IPS DF 6.9 (cell line): ENCODE measurements around the gene ATG14.
"Not testable (repeated sequence)": the region's sequence is repeated elsewhere in the genome, so short reads cannot be mapped to it uniquely, and the experiment has no call there.

Experiments
- DNase-seq: peaks from one replicate; pipeline ENCODE4 v3.0.0-alpha.2; 2013; ENCODE audit warnings: low read depth, low spot score
- H3K27ac ChIP-seq: one replicate; pipeline ENCODE4 v1.5.1; 2013; ENCODE audit warnings: low read length, control low read depth
- H3K27me3 ChIP-seq: 2 replicates; pipeline ENCODE4 v1.6.1; 2013; ENCODE audit warnings: mild to moderate bottlenecking, low read length; ENCODE audit not compliant: control insufficient read depth, insufficient read depth
- H3K36me3 ChIP-seq: 2 replicates; pipeline ENCODE4 v1.6.1; 2013; ENCODE audit warnings: low read length; ENCODE audit not compliant: control insufficient read depth, insufficient read depth
- H3K4me1 ChIP-seq: 2 replicates; pipeline ENCODE4 v1.6.1; 2013; ENCODE audit warnings: low read length; ENCODE audit not compliant: control insufficient read depth, insufficient read depth
- H3K4me3 ChIP-seq: 2 replicates; pipeline ENCODE4 v1.5.1; 2013; ENCODE audit warnings: mild to moderate bottlenecking, low read length
- H3K9me3 ChIP-seq: 2 replicates; pipeline ENCODE4 v1.6.1; 2013; ENCODE audit warnings: low read length, inconsistent platforms; ENCODE audit not compliant: control insufficient read depth, insufficient read depth
- WGBS: extraction: QIAGEN DNeasy Blood & Tissue Kit; methylation state at CpG from one replicate; pipeline ENCODE4 v1.1.7; 2013; ENCODE audit warnings: mixed read lengths, missing lambda C conversion rate; ENCODE audit not compliant: insufficient read length, insufficient coverage; 5-methylcytosine and 5-hydroxymethylcytosine counted together

The ATG14 gene

DNA sequence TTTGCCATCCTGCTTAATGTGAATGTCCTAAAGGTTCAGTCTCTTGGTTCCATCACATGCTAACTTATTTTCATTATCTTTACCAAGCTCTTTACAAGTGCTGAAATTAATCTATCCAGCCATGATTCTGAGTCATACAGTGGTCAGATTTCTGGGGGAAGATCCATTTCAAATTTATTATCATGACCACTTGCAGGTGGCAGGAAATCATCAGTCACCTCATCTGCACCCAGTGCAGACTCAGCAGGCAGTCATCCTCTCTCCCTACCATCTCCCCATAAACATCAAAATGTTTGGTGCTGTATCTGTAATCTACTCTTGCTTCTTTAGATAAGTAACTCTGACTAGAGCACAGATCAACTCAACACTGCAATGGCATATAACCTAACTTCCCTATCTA, 23.5 kb downstream of the ATG14 start:
- DNase-seq, result no peak
- Histone ChIP-seq H3K27ac (no peak overlapping the region), H3K9me3 (no peaks in the 10 kb centered on the region), H3K4me1 (no peaks in the 10 kb centered on the region), H3K36me3 (no peaks in the 10 kb centered on the region; the same call in 1 of the 2 replicates), H3K4me3 (no peak overlapping the region), H3K27me3 (no peaks in the 10 kb centered on the region)

DNA sequence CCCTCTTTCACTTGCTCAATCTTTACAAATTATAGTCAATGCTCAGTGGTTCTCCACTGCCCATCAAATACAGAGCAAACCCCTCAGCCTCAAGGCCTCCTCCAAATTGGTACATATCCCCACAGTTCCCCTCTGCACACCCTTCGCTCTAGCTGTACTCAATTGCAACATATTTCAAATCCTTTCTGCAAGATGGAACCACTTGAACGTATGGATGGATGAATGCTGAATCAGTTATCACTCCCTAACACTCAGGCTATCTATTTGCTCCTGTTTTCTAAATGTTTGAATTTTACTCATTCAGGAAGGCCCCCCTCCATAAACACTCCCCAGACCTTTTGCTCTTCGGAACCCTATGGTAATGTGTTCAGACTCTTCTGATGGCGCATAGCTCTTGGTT, 24.5 kb downstream of the ATG14 start:
- Histone ChIP-seq H3K4me3 (no peak overlapping the region), H3K27me3 (no peaks in the 10 kb centered on the region), H3K36me3 (no peaks in the 10 kb centered on the region; the same call in 1 of the 2 replicates), H3K27ac (no peak overlapping the region), H3K9me3 (no peaks in the 10 kb centered on the region), H3K4me1 (no peaks in the 10 kb centered on the region)
- WGBS, result no CpG with 5 or more reads among the region's 4 CpGs
- no peak for DNase-seq

DNA sequence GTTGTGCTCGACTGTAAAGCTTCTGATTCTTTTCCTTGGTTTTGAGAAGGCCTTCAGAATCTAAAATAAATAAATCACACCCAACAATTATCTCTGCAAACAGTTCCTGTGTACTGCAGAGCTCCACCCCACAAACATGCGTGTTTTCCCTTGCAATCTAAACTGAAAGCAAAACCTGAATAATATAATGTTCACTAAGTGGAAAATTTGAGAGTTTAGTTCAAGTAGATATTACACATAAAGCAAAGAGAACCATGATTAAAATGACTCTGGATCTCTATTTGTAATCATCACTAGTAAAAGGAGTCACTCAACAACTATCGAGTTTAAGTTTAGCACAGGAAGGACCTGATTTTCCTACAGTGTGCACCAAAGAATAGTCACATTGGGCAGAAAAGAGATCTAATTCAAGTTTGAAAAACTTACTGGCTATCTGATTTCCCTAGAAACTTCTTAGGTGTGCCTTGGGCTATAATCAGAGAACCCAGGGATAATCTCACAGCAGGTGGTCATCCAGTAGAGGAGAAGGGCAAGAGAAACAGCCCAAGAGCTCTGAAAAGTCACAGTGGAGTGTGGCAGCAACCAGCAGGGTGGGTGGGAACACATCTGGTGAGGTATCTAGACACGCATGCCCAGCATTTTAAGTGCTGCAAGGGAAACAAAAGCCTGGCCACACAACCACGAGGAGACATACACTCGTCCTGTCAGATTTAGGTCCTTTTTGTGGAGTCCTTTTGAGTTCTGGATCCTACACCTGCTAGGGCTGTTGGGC, 25.4 kb downstream of the ATG14 start:
- Histone ChIP-seq H3K27ac (no peak overlapping the region), H3K27me3 (no peaks in the 10 kb centered on the region), H3K4me1 (no peaks in the 10 kb centered on the region), H3K9me3 (no peaks in the 10 kb centered on the region), H3K4me3 (no peak overlapping the region), H3K36me3 (no peaks in the 10 kb centered on the region; the same call in 1 of the 2 replicates)
- no CpG with 5 or more reads among the region's 6 CpGs for whole genome bisulfite sequencing
- no peak for DNase-seq

DNA sequence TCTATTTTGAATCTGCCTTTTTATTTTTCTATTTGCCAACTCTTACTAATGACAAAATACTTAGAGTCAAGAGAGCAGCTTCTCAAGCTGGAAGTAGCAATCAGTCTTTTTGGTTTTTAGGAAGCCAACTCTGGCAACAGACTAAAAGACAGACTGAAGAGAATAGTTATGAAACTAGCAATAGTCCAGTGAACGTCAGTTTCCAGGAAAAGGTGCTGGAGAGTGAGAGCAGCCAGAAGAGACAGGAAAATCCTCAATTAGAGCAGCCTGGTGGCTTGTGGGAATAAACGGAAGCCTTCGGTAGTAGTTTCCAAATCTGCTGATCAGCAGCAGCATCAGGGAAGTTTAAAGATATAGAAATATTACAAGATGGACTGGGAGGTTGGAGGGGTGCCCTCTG, 27.1 kb downstream of the ATG14 start:
- Histone ChIP-seq H3K4me3 (no peak overlapping the region), H3K27me3 (no peaks in the 10 kb centered on the region), H3K27ac (no peak overlapping the region), H3K9me3 (no peaks in the 10 kb centered on the region), H3K4me1 (no peaks in the 10 kb centered on the region), H3K36me3 (peaks cover 2% of the 10 kb centered on the region; the same call in 1 of the 2 replicates)
- WGBS, result no CpG with 5 or more reads among the region's 3 CpGs
- DNase-seq, result no peak

DNA sequence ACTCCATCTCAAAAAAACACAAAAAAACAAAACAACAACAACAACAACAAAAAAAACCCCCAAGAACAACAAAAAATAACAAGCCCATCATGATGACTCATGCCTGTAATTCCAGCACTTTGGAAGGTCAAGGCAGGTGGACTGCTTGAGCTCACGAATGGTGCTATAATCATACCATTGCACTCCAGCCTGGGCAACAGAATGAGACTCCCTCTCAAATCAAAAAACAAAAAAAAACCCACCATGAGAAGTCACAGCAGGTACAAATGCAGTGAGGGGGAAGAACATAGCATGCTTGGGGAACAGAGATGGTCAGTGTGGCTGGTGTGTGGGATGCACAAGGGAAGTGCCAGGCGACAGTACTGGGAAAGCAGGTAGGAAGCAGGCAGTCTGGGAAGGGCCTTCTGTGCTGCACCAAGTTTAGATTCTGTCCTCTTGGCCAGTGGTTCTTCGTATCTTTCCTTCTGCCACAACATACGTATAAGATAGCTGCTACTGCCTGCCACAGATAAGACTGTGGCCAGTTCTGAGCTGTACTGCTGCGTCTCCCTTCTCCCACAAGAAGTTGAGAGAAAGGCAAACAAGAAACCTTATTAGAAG, 28.0 kb downstream of the ATG14 start:
- H3K27me3 ChIP-seq, result no peaks in the 10 kb centered on the region
- H3K27ac ChIP-seq, result no peak overlapping the region
- no CpG with 5 or more reads among the region's 5 CpGs for WGBS
- no peak overlapping the region for H3K4me3 ChIP-seq
- no peaks in the 10 kb centered on the region for H3K9me3 ChIP-seq
- H3K4me1 ChIP-seq, result no peaks in the 10 kb centered on the region
- DNase-seq, result no peak
- peaks cover 2% of the 10 kb centered on the region; the same call in 1 of the 2 replicates for H3K36me3 ChIP-seq

DNA sequence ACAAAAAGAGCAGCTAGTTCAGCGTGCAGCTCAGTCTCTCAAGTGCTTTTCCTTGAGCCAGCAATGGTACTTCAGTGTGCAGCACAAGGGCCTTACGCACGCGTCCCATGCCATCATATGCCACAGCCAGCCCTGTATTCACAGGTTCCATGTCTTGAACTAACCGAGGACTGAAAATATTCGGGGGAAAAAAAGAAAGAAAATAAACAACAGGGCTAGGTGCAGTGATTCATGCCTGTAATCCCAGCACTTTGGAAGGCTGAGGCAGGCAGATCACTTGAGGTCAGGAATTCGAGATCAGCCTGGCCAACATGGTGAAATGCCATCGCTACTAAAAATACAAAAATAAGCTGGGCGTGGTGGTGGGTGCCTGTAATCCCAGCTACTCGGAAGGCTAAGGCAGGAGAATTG, 28.6 kb downstream of the ATG14 start:
- no CpG with 5 or more reads among the region's 10 CpGs for WGBS
- not testable (repeated sequence) for H3K27ac ChIP-seq

DNA sequence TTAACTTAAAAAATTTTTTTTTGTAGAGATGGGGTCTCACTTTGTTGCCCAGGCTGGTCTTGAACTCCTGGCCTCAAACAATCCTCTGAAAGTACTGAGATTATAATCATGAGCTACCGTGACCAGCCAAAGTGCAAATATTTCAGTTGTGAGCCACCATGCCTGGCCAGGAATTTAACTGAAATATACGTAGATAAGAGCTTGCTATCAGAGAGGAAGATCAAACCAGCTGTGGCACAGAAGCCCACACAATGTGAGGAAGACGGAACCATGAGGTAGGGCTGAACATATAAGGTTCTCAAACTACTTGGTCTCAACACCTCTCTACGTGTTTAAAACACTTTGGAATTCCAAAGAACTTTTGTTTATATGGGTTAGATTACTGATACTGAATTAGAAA, 29.1 kb downstream of the ATG14 start:
- no peaks in the 10 kb centered on the region for H3K27me3 ChIP-seq
- no peak overlapping the region for H3K4me3 ChIP-seq
- no peak for DNase-seq
- no peaks in the 10 kb centered on the region for H3K4me1 ChIP-seq
- no peak overlapping the region for H3K27ac ChIP-seq
- H3K9me3 ChIP-seq, result no peaks in the 10 kb centered on the region
- peaks cover 2% of the 10 kb centered on the region; the same call in 1 of the 2 replicates for H3K36me3 ChIP-seq
- WGBS, result no CpG with 5 or more reads among the region's 4 CpGs

More for the DNA sequence above, 28.6 kb downstream of the ATG14 start:
- DNase-seq, H3K9me3 ChIP-seq, H3K27me3 ChIP-seq, H3K36me3 ChIP-seq, H3K4me1 ChIP-seq, H3K4me3 ChIP-seq: not testable (repeated sequence)

DNA sequence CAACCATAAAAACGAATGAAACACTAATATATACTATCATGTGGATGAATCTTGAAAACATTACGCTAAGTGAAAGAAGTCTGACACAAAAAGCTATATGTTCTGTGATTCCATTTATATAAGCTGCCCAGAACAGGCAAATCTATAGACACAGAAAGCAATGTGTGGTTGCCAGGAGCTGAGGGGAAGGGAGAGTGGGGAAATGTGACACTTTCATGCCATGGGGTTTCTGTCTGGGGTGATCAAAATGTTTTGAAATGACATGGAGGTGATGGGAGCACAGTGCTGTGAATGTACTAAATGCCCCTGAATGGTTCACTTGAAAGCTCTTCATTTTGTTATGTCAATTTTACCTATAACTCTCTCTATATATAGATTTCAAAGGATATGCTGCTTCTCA, 30.1 kb downstream of the ATG14 start:
- Histone ChIP-seq H3K27ac (no peak overlapping the region), H3K4me3 (no peak overlapping the region), H3K36me3 (peaks cover 2% of the 10 kb centered on the region; the same call in 1 of the 2 replicates), H3K27me3 (no peaks in the 10 kb centered on the region), H3K9me3 (no peaks in the 10 kb centered on the region), H3K4me1 (no peaks in the 10 kb centered on the region)
- WGBS, result no CpG with 5 or more reads among the region's 2 CpGs
- no peak for DNase-seq

DNA sequence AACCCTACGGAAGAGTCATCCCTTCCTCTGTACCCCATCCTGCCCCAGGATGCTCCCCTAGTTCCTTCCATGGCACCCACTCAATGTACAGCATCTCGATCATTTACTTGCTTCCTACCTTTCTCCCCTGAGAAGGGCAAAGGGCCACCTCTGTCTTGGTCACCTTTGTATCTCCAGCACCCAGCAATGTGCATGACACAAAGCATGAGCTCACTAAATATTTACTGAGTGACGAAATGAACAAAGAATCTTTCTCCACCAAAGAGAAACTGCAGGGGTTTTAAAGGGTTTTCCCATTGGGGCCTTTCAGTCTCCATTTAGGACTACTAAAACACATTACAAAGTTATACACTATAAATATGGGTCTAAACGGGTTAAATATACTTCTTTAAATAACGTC, 30.6 kb downstream of the ATG14 start:
- Histone ChIP-seq H3K9me3 (no peaks in the 10 kb centered on the region), H3K4me1 (no peaks in the 10 kb centered on the region), H3K27me3 (no peaks in the 10 kb centered on the region), H3K36me3 (peaks cover 5% of the 10 kb centered on the region; the same call in 1 of the 2 replicates), H3K27ac (no peak overlapping the region), H3K4me3 (no peak overlapping the region)
- no peak for DNase-seq
- no CpG with 5 or more reads among the region's 5 CpGs for WGBS

DNA sequence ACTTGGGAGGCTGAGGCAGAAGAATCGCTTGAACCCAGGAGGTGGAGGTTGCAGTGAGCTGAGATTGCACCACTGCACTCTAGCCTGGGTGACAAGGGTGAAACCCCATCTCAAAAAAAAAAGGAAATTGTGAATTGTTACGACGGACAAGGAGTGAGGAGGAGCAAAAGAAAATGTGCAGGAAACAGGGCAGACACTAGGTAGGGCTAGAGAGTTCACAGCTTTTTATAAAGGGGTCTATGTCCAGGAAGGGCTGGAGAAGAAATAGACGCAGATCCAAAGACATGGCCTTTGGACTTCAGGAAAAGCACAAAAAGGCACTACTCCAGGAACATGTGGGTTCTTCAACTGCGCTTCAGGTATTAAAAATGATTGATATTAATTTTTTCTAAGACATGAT, 34.4 kb downstream of the ATG14 start:
- no peak overlapping the region for H3K27ac ChIP-seq
- H3K9me3 ChIP-seq, result no peaks in the 10 kb centered on the region
- no peaks in the 10 kb centered on the region for H3K4me1 ChIP-seq
- peaks cover 5% of the 10 kb centered on the region; the same call in 1 of the 2 replicates for H3K36me3 ChIP-seq
- H3K27me3 ChIP-seq, result no peaks in the 10 kb centered on the region
- no peak overlapping the region for H3K4me3 ChIP-seq
- DNase-seq, result no peak
- WGBS, result no CpG with 5 or more reads among the region's 5 CpGs

DNA sequence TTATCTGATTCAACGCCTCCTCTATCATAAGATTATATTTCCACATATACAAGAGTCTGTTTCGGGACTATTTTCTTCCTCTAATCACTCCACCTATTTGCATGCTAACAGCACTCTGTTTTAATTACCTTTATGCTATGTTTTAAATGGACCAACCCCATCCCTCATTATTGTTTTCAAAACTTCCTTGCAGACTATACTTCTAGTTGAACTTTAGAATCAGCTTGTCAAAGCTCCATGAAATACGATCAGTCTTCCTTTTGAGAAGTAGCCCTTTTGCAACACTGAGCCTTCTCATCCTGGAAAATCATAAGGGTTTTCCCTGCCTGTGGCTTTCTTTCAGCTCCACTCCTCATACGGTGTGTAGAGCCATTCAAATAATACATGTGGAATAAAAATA, 36.9 kb downstream of the ATG14 start:
- H3K9me3 ChIP-seq, result no peaks in the 10 kb centered on the region
- WGBS, result no CpG with 5 or more reads among the region's 4 CpGs
- H3K27ac ChIP-seq, result no peak overlapping the region
- H3K4me3 ChIP-seq, result no peak overlapping the region
- no peak for DNase-seq
- H3K36me3 ChIP-seq, result 0 out of 2 replicates have a peak, but pooled peaks cover 3% of the 10 kb centered on the region
- H3K27me3 ChIP-seq, result no peaks in the 10 kb centered on the region
- H3K4me1 ChIP-seq, result no peaks in the 10 kb centered on the region
